ENCODE data around the gene ARID1B. TPM values are rescaled to one million over a fixed set of nuclear protein-coding genes. Genes with fewer than 3 reads are reported as not detected.

ARID1B gene
- total and polyA plus RNA-seq, 2 donors (not counting 1 experiment from before 2014, with no cell fraction given), result 47.2 to 280 TPM

- no peak for DNase-seq
- 96% methylated on average over 23 of the region's 23 CpGs for WGBS (ENCODE audit: insufficient coverage)
- intact Hi-C loops (cut with micrococcal nuclease), result no loop called here
- Mint-ChIP-seq H3K27ac (no peak overlapping the region), H3K4me1 (peaks cover 22% of the 10 kb centered on the region), H3K4me3 (no peak overlapping the region), H3K27me3 (peaks cover 33% of the 10 kb centered on the region), H3K9me3 (ENCODE audit: insufficient read depth) (no peaks in the 10 kb centered on the region)
- Histone ChIP-seq H3K9ac (ENCODE audit: low read length) (no peak overlapping the region), H3K4me3 (ENCODE audit: control extremely low read depth in 1 of 5, extremely low read depth in 1 of 5, insufficient read depth in 1 of 5, low read depth in 2 of 5, low read length in 4 of 5) (no peak overlapping the region), H3K9me3 (ENCODE audit: control extremely low read depth in 1 of 3, control insufficient read depth in 2 of 3, insufficient read depth in 1 of 3, low read length in 2 of 3) (peaks cover 0 to 8% (median 0%) of the 10 kb centered on the region in 3 donors), H4K20me1 (ENCODE audit: control insufficient read depth, insufficient read depth, low read length, poor library complexity, severe bottlenecking) (no peaks in the 10 kb centered on the region), H3K79me2 (ENCODE audit: control insufficient read depth, insufficient read depth, low read length) (no peaks in the 10 kb centered on the region), H3K4me2 (replicated peaks; ENCODE audit: low read depth, low read length, poor library complexity, severe bottlenecking) (no peak overlapping the region), H3K4me1 (ENCODE audit: control insufficient read depth in 2 of 2, insufficient read depth in 2 of 2, low read length in 2 of 2) (peaks cover 17 to 25% of the 10 kb centered on the region in 2 donors), H3K27ac (ENCODE audit: low read length in 2 of 2) (no peak overlapping the region), H2AFZ (ENCODE audit: insufficient read depth, low read depth, low read length, poor library complexity, severe bottlenecking) (no peak overlapping the region), H3K27me3 (replicated peaks in 1 of 4; ENCODE audit: control extremely low read depth in 1 of 4, control insufficient read depth in 3 of 4, insufficient read depth in 4 of 4, low read length in 3 of 4) (peaks cover 0 to 43% (median 13%) of the 10 kb centered on the region in 4 experiments), H3K36me3 (replicated peaks in 1 of 2; ENCODE audit: control extremely low read depth in 1 of 2, control insufficient read depth in 1 of 2, extremely low read depth in 1 of 2, insufficient read depth in 2 of 2, low read length in 1 of 2) (no peaks in the 10 kb centered on the region)
- CTCF ChIA-PET, result interaction anchor here (1.0 kb wide), 2 partner anchors 8 to 528 kb away, joined by 3 read pairs; no protein-coding TSS in a partner anchor
- TF ChIP-seq CTCF (IDR thresholded peaks at IDR 0.05) (no peak), EZH2 (IDR thresholded peaks at IDR 0.05; ENCODE audit: borderline replicate concordance, insufficient read depth, low read depth, low read length, poor library complexity, severe bottlenecking) (no peak)
- POLR2A ChIA-PET, result interaction anchor here (0.6 kb wide), 1 partner anchor 495 kb away, joined by 7 read pairs; no protein-coding TSS in a partner anchor
- no peak for ATAC-seq (ENCODE audit: low read depth)
Observed at GRCh38 chr6:157228426-157229131, 451.4 kb downstream of the ARID1B start.

GRCh38 chr6:157229132-157229618, 452.0 kb downstream of the ARID1B start:
- H3K4me2 ChIP-seq (replicated peaks; ENCODE audit: low read depth, low read length, poor library complexity, severe bottlenecking), result no peak overlapping the region

More at GRCh38 chr6:157229132-157229618, 452.0 kb downstream of the ARID1B start:
- Mint-ChIP-seq H3K4me3 (no peak overlapping the region), H3K27ac (no peak overlapping the region), H3K4me1 (peaks cover 16% of the 10 kb centered on the region), H3K9me3 (ENCODE audit: insufficient read depth) (no peaks in the 10 kb centered on the region), H3K27me3 (peaks cover 38% of the 10 kb centered on the region)
- ATAC-seq (ENCODE audit: low read depth), result peak; percentile 37
- ChIA-PET CTCF (interaction anchor here (1.0 kb wide), 2 partner anchors 9 to 527 kb away, joined by 3 read pairs; no protein-coding TSS in a partner anchor), POLR2A (interaction anchor here (0.6 kb wide), 1 partner anchor 496 kb away, joined by 7 read pairs; no protein-coding TSS in a partner anchor)
- Histone ChIP-seq H3K27ac (ENCODE audit: low read length in 2 of 2) (no peak overlapping the region), H2AFZ (ENCODE audit: insufficient read depth, low read depth, low read length, poor library complexity, severe bottlenecking) (no peak overlapping the region), H3K79me2 (ENCODE audit: control insufficient read depth, insufficient read depth, low read length) (no peaks in the 10 kb centered on the region), H3K9ac (ENCODE audit: low read length) (no peak overlapping the region), H3K27me3 (replicated peaks in 1 of 4; ENCODE audit: control extremely low read depth in 1 of 4, control insufficient read depth in 3 of 4, insufficient read depth in 4 of 4, low read length in 3 of 4) (peaks cover 0 to 47% (median 18%) of the 10 kb centered on the region in 4 experiments), H3K4me1 (ENCODE audit: control insufficient read depth in 2 of 2, insufficient read depth in 2 of 2, low read length in 2 of 2) (peaks cover 11 to 19% of the 10 kb centered on the region in 2 donors), H3K9me3 (ENCODE audit: control extremely low read depth in 1 of 3, control insufficient read depth in 2 of 3, insufficient read depth in 1 of 3, low read length in 2 of 3) (peaks cover 0 to 5% (median 0%) of the 10 kb centered on the region in 3 donors), H3K36me3 (replicated peaks in 1 of 2; ENCODE audit: control extremely low read depth in 1 of 2, control insufficient read depth in 1 of 2, extremely low read depth in 1 of 2, insufficient read depth in 2 of 2, low read length in 1 of 2) (no peaks in the 10 kb centered on the region), H3K4me3 (ENCODE audit: control extremely low read depth in 1 of 5, extremely low read depth in 1 of 5, insufficient read depth in 1 of 5, low read depth in 2 of 5, low read length in 4 of 5) (no peak overlapping the region), H4K20me1 (ENCODE audit: control insufficient read depth, insufficient read depth, low read length, poor library complexity, severe bottlenecking) (no peaks in the 10 kb centered on the region)
- no peak for DNase-seq
- 76% methylated on average over 7 of the region's 8 CpGs for WGBS (ENCODE audit: insufficient coverage)
- TF ChIP-seq EZH2 (IDR thresholded peaks at IDR 0.05; ENCODE audit: borderline replicate concordance, insufficient read depth, low read depth, low read length, poor library complexity, severe bottlenecking), result no peak
- TF ChIP-seq CTCF (IDR thresholded peaks at IDR 0.05), result no peak
- intact Hi-C loops (cut with micrococcal nuclease), result no loop called here
